ENCODE data around the gene ZNF688. TPM values are rescaled to one million over a fixed set of nuclear protein-coding genes. Genes with fewer than 3 reads are reported as not detected.
A peak's percentile ranks its signal among the peaks of the same experiment; 100 is the strongest.

ZNF688 gene
- total and polyA plus RNA-seq, 2 of the 8 experiments (the other 6 are each of a cell fraction or from before 2014, with no cell fraction given): 2.7 to 3.5 TPM

DNA sequence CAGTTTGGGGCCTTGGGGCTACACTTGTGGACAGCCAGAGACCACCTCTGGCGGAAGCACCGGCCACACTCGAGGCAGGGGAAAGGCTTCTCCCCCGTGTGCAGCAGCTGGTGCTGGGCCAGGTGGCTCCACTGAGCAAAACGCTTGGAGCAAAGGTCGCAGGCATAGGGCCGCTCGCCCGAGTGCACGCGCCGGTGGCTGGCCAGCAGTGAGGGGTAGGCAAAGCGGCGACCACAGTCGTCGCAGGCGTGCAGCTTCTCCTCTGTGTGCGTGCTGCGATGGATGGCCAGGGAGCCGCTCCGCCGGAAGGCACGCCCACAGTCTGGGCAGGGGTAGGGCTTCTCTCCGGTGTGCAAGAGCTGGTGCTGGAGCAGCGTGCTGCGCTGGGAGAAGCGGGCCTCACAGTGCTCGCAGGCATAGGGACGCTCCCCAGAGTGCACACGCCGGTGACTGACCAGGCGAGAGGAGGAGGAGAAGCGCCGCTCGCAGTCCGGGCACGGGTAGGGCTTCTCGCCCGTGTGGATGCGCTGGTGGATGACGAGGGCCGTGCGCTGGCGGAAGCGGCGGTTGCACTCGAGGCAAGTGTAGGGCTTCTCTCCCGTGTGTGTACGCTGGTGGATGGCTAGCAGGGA lies 32.9 kb upstream of the ZNF688 start:
- Histone ChIP-seq H2BK120ac (replicated peaks; ENCODE audit: low read depth, low read length) (no peak overlapping the region), H2BK5ac (ENCODE audit: low read depth, low read length) (no peak overlapping the region), H2AFZ (ENCODE audit: low read length) (no peak overlapping the region), H2AK5ac (ENCODE audit: low read depth, low read length) (no peak overlapping the region), H2BK20ac (ENCODE audit: low read length) (no peak overlapping the region), H3K23me2 (ENCODE audit: low read depth, low read length) (peaks cover 2% of the 10 kb centered on the region; the same call in 1 of the 2 replicates), H4K8ac (ENCODE audit: extremely low read depth, insufficient read depth, low read length) (peak overlapping the region; percentile 3; the same call in 1 of the 2 replicates), H3K4ac (replicated peaks; ENCODE audit: insufficient read length, low read depth, low read length) (no peak overlapping the region), H3K23ac (ENCODE audit: insufficient read length) (no peak overlapping the region), H3K14ac (ENCODE audit: insufficient read length) (no peak overlapping the region), H3K27ac (ENCODE audit: low read depth, low read length) (no peak overlapping the region), H3K56ac (replicated peaks; ENCODE audit: insufficient read length, low read depth, low read length) (no peak overlapping the region), H4K20me1 (replicated peaks in 1 of 2; ENCODE audit: control insufficient read depth in 1 of 2, insufficient read depth in 2 of 2, low read length in 2 of 2) (peaks cover 0 to 2% of the 10 kb centered on the region in 2 experiments), H3K4me2 (ENCODE audit: insufficient read depth in 1 of 2, low read depth in 2 of 2, low read length in 2 of 2) (no peak overlapping the region), H3K4me1 (replicated peaks in 1 of 4; ENCODE audit: control insufficient read depth in 3 of 4, insufficient read depth in 4 of 4, low read length in 3 of 4) (peaks cover 0 to 2% (median 0%) of the 10 kb centered on the region in 4 experiments; a peak in 2 of 7 replicates), H3K79me1 (ENCODE audit: low read depth, low read length) (no peaks in the 10 kb centered on the region; the same call in 1 of the 2 replicates), H2BK12ac (ENCODE audit: low read depth, low read length) (no peak overlapping the region), H3K4me3 (ENCODE audit: extremely low read depth in 1 of 4, insufficient read depth in 2 of 4, low read depth in 3 of 4, low read length in 4 of 4) (no peak overlapping the region), H3K18ac (ENCODE audit: extremely low read depth, low read length) (no peak overlapping the region), H3K9me3 (ENCODE audit: insufficient read depth in 2 of 2, low read depth in 1 of 2, low read length in 1 of 2) (no peaks in the 10 kb centered on the region), H2BK15ac (ENCODE audit: low read length) (no peak overlapping the region), H4K91ac (replicated peaks; ENCODE audit: insufficient read length, low read length) (no peak overlapping the region), H3K27me3 (replicated peaks in 1 of 4; ENCODE audit: control insufficient read depth in 3 of 4, extremely low read depth in 1 of 4, insufficient read depth in 3 of 4, low read length in 3 of 4) (no peaks in the 10 kb centered on the region), H4K5ac (ENCODE audit: insufficient read length, low read depth, low read length) (no peak overlapping the region), H3K9ac (replicated peaks in 1 of 4; ENCODE audit: extremely low read depth in 1 of 4, low read depth in 3 of 4, low read length in 3 of 4) (no peak overlapping the region), H3K79me2 (ENCODE audit: control insufficient read depth in 1 of 2, insufficient read depth in 2 of 2, low read length in 2 of 2) (0 out of 4 replicates have a peak, but pooled peaks cover 0 to 5% of the 10 kb centered on the region in 2 experiments), H3K36me3 (ENCODE audit: control insufficient read depth in 2 of 4, insufficient read depth in 4 of 4, low read length in 3 of 4) (peaks cover 6 to 36% (median 24%) of the 10 kb centered on the region in 4 experiments; a peak in 7 of 8 replicates)
- no peak for DNase-seq (ENCODE audit: low read depth in 1 of 2, low spot score in 2 of 2)
- no peak for FAIRE-seq
- WGBS, 2 experiments (ENCODE audit: extremely low coverage in 1 of 2, insufficient coverage in 1 of 2, insufficient read length in 1 of 2, insufficient replicate concordance in 2 of 2, low coverage in 1 of 2, low lambda C conversion rate in 2 of 2, missing lambda C conversion rate in 1 of 2): 94% methylated on average over 32 of the region's 49 CpGs; no CpG with 5 or more reads in 1 of the 2 experiments
- POLR2A ChIA-PET (ENCODE audit: partially characterized antibody): interaction anchor here (0.8 to 1.5 kb wide), 2 partner anchors 39 to 70 kb away, joined by 3 to 5 read pairs; partner anchors contain the start of gene ZNF747
- TF ChIP-seq SIRT6 (IDR thresholded peaks at IDR 0.05; ENCODE audit: low read length) (no peak), TBP (IDR thresholded peaks at IDR 0.05; ENCODE audit: low read depth, low read length) (no peak), SIN3A (conservative IDR thresholded peaks at IDR 0.05 in 1 of 2, IDR thresholded peaks at IDR 0.05 in 1 of 2; ENCODE audit: low read depth in 1 of 2, low read length in 2 of 2) (no peak), BCL11A (IDR thresholded peaks at IDR 0.05; ENCODE audit: low read depth in 2 of 2, low read length in 2 of 2) (no peak)
- TF ChIP-seq, protein P1, sequence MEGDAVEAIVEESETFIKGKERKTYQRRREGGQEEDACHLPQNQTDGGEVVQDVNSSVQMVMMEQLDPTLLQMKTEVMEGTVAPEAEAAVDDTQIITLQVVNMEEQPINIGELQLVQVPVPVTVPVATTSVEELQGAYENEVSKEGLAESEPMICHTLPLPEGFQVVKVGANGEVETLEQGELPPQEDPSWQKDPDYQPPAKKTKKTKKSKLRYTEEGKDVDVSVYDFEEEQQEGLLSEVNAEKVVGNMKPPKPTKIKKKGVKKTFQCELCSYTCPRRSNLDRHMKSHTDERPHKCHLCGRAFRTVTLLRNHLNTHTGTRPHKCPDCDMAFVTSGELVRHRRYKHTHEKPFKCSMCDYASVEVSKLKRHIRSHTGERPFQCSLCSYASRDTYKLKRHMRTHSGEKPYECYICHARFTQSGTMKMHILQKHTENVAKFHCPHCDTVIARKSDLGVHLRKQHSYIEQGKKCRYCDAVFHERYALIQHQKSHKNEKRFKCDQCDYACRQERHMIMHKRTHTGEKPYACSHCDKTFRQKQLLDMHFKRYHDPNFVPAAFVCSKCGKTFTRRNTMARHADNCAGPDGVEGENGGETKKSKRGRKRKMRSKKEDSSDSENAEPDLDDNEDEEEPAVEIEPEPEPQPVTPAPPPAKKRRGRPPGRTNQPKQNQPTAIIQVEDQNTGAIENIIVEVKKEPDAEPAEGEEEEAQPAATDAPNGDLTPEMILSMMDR (IDR thresholded peaks at IDR 0.05; ENCODE audit: control extremely low read depth in 1 of 3, insufficient read depth in 1 of 3, low read depth in 1 of 3, low read length in 3 of 3): no peak
- CTCF ChIA-PET (ENCODE audit: partially characterized antibody): interaction anchor here (1.4 to 3.7 kb wide), 4 partner anchors 11 to 63 kb away, joined by 3 to 13 read pairs (median 6); no protein-coding TSS in a partner anchor

Measured in H1 (cell line).